Keratinocyte (primary cell): ENCODE data around the gene MICAL2. TPM values are rescaled to one million over a fixed set of nuclear protein-coding genes. Genes with fewer than 3 reads are reported as not detected.

Experiments used
- DNase-seq: peaks from one replicate; pipeline ENCODE4 v3.0.0-alpha.2; 2011; ENCODE audit warnings: low read depth, missing footprints, low spot score
- FAIRE-seq: peaks from 2 replicates; lab custom pipeline; 2011; peaks lifted over from hg19 to GRCh38; lab: Jason Lieb, UNC
- H2AFZ ChIP-seq: 2 replicates; pipeline ENCODE4 v1.6.0; 2012; ENCODE audit warnings: low read length, control low read depth, inconsistent platforms; ENCODE audit not compliant: control insufficient read depth
- H3K27ac ChIP-seq: 2 replicates; pipeline ENCODE4 v1.5.1; 2011; ENCODE audit warnings: low read length; ENCODE audit not compliant: control insufficient read depth, insufficient read depth
- H3K27me3 ChIP-seq: 3 replicates; pipeline ENCODE4 v1.6.0; 2011; ENCODE audit warnings: low read length; ENCODE audit not compliant: control insufficient read depth, insufficient read depth; ENCODE audit errors: extremely low read depth
- H3K36me3 ChIP-seq, 2 experiments: 2 replicates in 1 of 2; 3 replicates in 1 of 2; pipeline ENCODE4 v1.5.1; 2011; ENCODE audit warnings: low read length in 2 of 2, mild to moderate bottlenecking in 1 of 2; ENCODE audit not compliant: control insufficient read depth in 2 of 2, insufficient read depth in 2 of 2; ENCODE audit errors: extremely low read depth in 1 of 2
- H3K4me1 ChIP-seq: 3 replicates; pipeline ENCODE4 v1.5.1; 2011; ENCODE audit warnings: low read length; ENCODE audit not compliant: control insufficient read depth, insufficient read depth; ENCODE audit errors: extremely low read depth
- H3K4me2 ChIP-seq: 3 replicates; pipeline ENCODE4 v1.6.0; 2011; ENCODE audit warnings: low read depth, low read length; ENCODE audit not compliant: control insufficient read depth, insufficient read depth; ENCODE audit errors: extremely low read depth
- H3K4me3 ChIP-seq, 3 experiments: fragments of 200-600 bp in 1 of 3; sonication (generic) in 1 of 3; 2 replicates in 2 of 3; 3 replicates in 1 of 3; pipeline ENCODE4 v1.5.1; 2011 to 2016; ENCODE audit warnings: low read length in 3 of 3, mild to moderate bottlenecking in 3 of 3, control low read depth in 2 of 3, inconsistent platforms in 1 of 3, low read depth in 1 of 3, mixed read lengths in 1 of 3, mixed run types in 1 of 3, moderate library complexity in 1 of 3; ENCODE audit not compliant: control insufficient read depth in 2 of 3, insufficient read depth in 2 of 3; ENCODE audit errors: extremely low read depth in 1 of 3
- H3K79me2 ChIP-seq: 2 replicates; pipeline ENCODE4 v1.6.0; 2012; ENCODE audit warnings: low read length; ENCODE audit not compliant: control insufficient read depth, insufficient read depth
- H3K9ac ChIP-seq: 3 replicates; pipeline ENCODE4 v1.6.0; 2011; ENCODE audit warnings: low read length; ENCODE audit not compliant: control insufficient read depth, insufficient read depth; ENCODE audit errors: extremely low read depth
- H3K9me1 ChIP-seq: 3 replicates; pipeline ENCODE4 v1.6.0; 2011; ENCODE audit warnings: low read length; ENCODE audit not compliant: control insufficient read depth, insufficient read depth; ENCODE audit errors: extremely low read depth
- H3K9me3 ChIP-seq: 2 replicates; pipeline ENCODE4 v1.5.1; 2012; ENCODE audit warnings: low read depth, low read length; ENCODE audit not compliant: control insufficient read depth
- H4K20me1 ChIP-seq: 3 replicates; pipeline ENCODE4 v1.6.0; 2011; ENCODE audit warnings: low read length; ENCODE audit not compliant: control insufficient read depth, insufficient read depth; ENCODE audit errors: extremely low read depth
- EZH2 ChIP-seq: IDR thresholded peaks from one replicate; pipeline ENCODE4 v1.6.1; 2012; ENCODE audit warnings: inconsistent platforms, mild to moderate bottlenecking, low read length, moderate library complexity
- dilution Hi-C: fragments of 300-500 bp; cut with MboI; formaldehyde crosslinking; loops from one replicate; pipeline ENCODE4 v1.7.0; 2020; ENCODE audit warnings: low sequenced_read_pairs; ENCODE audit not compliant: extremely low pct_ligation_motif_present
- polyA plus RNA-seq, 5 experiments: library from polyadenylated mRNA; depleted of rRNA in 3 of 5; stranded (reverse) in 3 of 5; stranded (forward) in 1 of 5; unstranded in 1 of 5; fragments of >200 nt; gene quantifications; 1 replicate in 1 of 5; 2 replicates in 3 of 5; 3 replicates in 1 of 5; pipeline versions ENCODE4 v1.2.1 to v1.2.3, GENCODE V29; 2011 to 2012; ENCODE audit warnings: missing spikeins in 2 of 5, low read depth in 1 of 5, low replicate concordance in 1 of 5
- TF ChIP-seq, protein P1 (sequence below), 3 experiments: IDR thresholded peaks in 1 of 3; conservative IDR thresholded peaks in 1 of 3; optimal IDR thresholded peaks in 1 of 3; 2 replicates in 2 of 3; 3 replicates in 1 of 3; pipeline versions ENCODE3 to v1.5.1; 2011; ENCODE audit warnings: low read length in 3 of 3, mild to moderate bottlenecking in 3 of 3, moderate library complexity in 2 of 3, control low read depth in 1 of 3, inconsistent platforms in 1 of 3; ENCODE audit not compliant: insufficient read depth in 2 of 3; ENCODE audit errors: extremely low read depth in 1 of 3

The MICAL2 gene
- polyA plus RNA-seq, 1 donor (not counting 4 experiments of a cell fraction or from before 2014, with no cell fraction given): 83.9 TPM

DNA sequence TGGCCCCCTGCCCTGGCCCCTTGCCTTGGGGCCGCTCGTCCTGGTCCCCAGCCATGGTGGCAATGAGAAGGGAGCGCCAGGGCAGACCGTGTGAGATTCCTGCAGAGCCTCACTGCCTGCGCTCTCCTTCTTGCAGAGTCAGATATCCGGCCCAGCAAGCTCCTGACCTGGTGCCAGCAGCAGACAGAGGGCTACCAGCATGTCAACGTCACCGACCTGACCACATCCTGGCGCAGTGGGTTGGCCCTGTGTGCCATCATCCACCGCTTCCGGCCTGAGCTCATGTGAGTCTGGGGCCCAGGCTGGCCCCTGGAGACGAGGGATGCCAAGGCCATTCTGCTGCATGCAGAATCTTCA, 114.1 kb downstream of the MICAL2 start:
- peaks cover 78 to 89% of the 10 kb centered on the region in 2 experiments for H3K36me3 ChIP-seq
- H3K27me3 ChIP-seq: no peaks in the 10 kb centered on the region
- H2AFZ ChIP-seq: no peak overlapping the region
- H3K9me1 ChIP-seq: no peaks in the 10 kb centered on the region
- FAIRE-seq (no peak), DNase-seq (no peak)
- H4K20me1 ChIP-seq: no peaks in the 10 kb centered on the region
- H3K79me2 ChIP-seq: no peaks in the 10 kb centered on the region
- H3K9me3 ChIP-seq: no peaks in the 10 kb centered on the region
- H3K4me2 ChIP-seq: no peak overlapping the region
- H3K4me1 ChIP-seq: peaks cover 5% of the 10 kb centered on the region
- no peak overlapping the region for H3K27ac ChIP-seq
- H3K4me3 ChIP-seq: no peak overlapping the region
- dilution Hi-C loops: no loop called here
- no peak overlapping the region for H3K9ac ChIP-seq
- no peak for TF ChIP-seq EZH2
- TF ChIP-seq, protein P1, sequence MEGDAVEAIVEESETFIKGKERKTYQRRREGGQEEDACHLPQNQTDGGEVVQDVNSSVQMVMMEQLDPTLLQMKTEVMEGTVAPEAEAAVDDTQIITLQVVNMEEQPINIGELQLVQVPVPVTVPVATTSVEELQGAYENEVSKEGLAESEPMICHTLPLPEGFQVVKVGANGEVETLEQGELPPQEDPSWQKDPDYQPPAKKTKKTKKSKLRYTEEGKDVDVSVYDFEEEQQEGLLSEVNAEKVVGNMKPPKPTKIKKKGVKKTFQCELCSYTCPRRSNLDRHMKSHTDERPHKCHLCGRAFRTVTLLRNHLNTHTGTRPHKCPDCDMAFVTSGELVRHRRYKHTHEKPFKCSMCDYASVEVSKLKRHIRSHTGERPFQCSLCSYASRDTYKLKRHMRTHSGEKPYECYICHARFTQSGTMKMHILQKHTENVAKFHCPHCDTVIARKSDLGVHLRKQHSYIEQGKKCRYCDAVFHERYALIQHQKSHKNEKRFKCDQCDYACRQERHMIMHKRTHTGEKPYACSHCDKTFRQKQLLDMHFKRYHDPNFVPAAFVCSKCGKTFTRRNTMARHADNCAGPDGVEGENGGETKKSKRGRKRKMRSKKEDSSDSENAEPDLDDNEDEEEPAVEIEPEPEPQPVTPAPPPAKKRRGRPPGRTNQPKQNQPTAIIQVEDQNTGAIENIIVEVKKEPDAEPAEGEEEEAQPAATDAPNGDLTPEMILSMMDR (optimal IDR thresholded peaks at IDR 0.05 in 1 of 3, IDR thresholded peaks at IDR 0.05 in 1 of 3, conservative IDR thresholded peaks at IDR 0.05 in 1 of 3; ENCODE audit: extremely low read depth in 1 of 3, insufficient read depth in 2 of 3, low read length in 3 of 3): no peak

- Histone ChIP-seq H2AFZ (no peak overlapping the region), H3K9ac (no peak overlapping the region), H3K9me3 (no peaks in the 10 kb centered on the region), H4K20me1 (no peaks in the 10 kb centered on the region), H3K27ac (no peak overlapping the region), H3K79me2 (no peaks in the 10 kb centered on the region), H3K27me3 (no peaks in the 10 kb centered on the region), H3K4me1 (peaks cover 5% of the 10 kb centered on the region), H3K4me2 (no peak overlapping the region), H3K9me1 (no peaks in the 10 kb centered on the region), H3K4me3 (no peak overlapping the region), H3K36me3 (peaks cover 79 to 90% of the 10 kb centered on the region in 2 experiments)
- TF ChIP-seq, protein P1 (optimal IDR thresholded peaks at IDR 0.05 in 1 of 3, IDR thresholded peaks at IDR 0.05 in 1 of 3, conservative IDR thresholded peaks at IDR 0.05 in 1 of 3; ENCODE audit: extremely low read depth in 1 of 3, insufficient read depth in 2 of 3, low read length in 3 of 3): no peak
- no peak for TF ChIP-seq EZH2
- dilution Hi-C loops: no loop called here
- FAIRE-seq (no peak), DNase-seq (no peak)
Measured at GRCh38 chr11:12225046-12225739, 114.8 kb downstream of the MICAL2 start.
